GM23248 (cell line): ENCODE data around the gene CA5B.

ENCODE experiments used
- EZH2 ChIP-seq: fragments of 200-600 bp; sonication (generic); IDR thresholded peaks from 2 replicates; pipeline ENCODE4 v1.6.1; 2018; ENCODE audit warnings: antibody characterized with exemption, mild to moderate bottlenecking; ENCODE audit not compliant: insufficient read depth, poor library complexity, severe bottlenecking
- EZH2phosphoT487 ChIP-seq: fragments of 200-600 bp; sonication (generic); IDR thresholded peaks from 2 replicates; pipeline ENCODE4 v1.6.1; 2018; ENCODE audit warnings: antibody characterized with exemption, moderate library complexity, mild to moderate bottlenecking, low read depth; ENCODE audit not compliant: insufficient read depth

- TF ChIP-seq EZH2phosphoT487 (no peak), EZH2 (no peak)
These were observed 74.3 kb downstream of the CA5B start for GRCh38 chrX:15812192-15812938.
